Stimulated activated CD8-positive, alpha-beta memory T cell treated with anti-CD3 and anti-CD28 coated beads, Interleukin-12 subunit alpha, Interleukin-12 subunit beta, amount 100 ng/mL, for 4 hours (primary cell): ENCODE measurements around the gene TMCO2.
A peak's percentile ranks its signal among the peaks of the same experiment; 100 is the strongest.

Source experiments
- DNase-seq: peaks from one replicate; pipeline ENCODE4 v3.0.0-alpha.2; 2020; ENCODE audit warnings: low read depth

Gene TMCO2

DNA sequence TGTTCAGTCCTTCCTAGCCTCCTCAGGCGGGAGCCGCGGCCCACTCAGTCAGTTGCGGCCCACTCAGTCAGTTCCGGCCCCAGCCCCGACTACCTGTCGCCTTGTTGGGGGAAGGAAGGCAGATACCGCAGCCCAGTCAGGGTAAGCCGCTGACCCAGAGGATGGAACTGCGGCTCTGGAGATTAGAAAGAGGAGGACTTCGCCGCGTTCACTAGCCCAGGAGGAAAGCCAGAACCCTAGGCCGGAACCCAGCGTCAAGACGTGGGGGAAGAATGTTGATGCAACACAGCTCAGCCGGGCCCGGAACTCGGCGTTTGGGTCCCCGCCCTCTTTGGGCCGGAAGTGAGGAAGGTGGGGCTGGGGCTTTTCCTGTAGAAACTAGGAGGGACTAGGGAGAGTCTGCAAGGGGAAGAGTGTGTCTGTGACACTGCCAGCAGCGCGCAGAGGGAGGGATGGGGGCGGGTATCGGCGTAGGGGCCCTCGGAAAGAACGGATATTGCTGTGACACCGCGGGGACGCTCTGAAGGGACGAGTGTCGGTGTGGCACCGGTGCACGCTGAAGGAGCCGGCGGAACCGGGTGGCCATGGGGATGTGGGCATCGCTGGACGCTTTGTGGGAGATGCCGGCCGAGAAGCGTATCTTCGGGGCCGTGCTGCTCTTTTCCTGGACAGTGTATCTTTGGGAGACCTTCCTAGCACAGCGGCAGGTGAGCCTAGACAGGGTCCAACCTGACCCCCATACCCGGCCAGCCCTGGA lies 10.1 kb downstream of the TMCO2 start, which contains the start of gene ZMPSTE24:
Gene ZMPSTE24, plus strand, starts transcription at position 549 of the 757 bp plus-strand sequence. Its CDS starts 36 bp downstream, at position 585.
- peak; percentile 89 for DNase-seq

DNA sequence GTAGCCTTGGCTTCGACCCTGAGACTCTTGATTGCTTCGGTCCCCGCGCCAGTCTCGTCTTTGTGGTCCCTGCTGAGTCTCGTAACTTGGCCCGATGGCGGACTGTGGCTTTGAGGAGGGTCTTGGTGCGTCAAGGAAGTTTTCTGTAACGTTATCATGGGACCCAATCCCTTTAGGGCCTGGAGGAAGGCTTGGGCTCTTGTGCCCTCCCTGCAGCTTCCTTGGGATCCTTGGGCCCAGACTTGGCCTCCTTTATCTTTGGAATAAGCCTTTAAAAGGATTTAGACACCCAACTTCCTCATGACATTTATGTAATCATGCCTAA lies 10.7 kb downstream of the TMCO2 start:
- no peak for DNase-seq

DNA sequence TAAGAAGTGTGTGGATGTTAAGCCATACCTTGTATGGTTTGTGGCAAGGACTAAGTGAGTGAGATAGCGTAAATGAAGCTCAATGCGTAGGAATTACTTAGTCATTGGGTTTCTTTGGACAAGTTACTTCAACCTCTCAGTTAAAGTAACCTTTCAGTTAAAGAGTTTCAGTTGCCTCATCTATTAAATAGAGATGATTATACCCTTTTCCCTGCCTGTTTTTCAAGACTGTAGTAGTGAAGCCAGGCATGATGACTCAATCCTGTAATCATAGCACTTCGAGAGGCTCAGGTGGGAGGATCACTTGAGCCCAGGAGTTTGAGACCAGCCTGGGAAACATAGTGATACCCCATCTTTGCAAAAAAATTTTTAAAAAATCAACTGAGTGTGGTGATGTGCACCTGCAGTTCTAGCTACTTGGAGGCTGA lies 16.6 kb downstream of the TMCO2 start:
- no peak for DNase-seq

DNA sequence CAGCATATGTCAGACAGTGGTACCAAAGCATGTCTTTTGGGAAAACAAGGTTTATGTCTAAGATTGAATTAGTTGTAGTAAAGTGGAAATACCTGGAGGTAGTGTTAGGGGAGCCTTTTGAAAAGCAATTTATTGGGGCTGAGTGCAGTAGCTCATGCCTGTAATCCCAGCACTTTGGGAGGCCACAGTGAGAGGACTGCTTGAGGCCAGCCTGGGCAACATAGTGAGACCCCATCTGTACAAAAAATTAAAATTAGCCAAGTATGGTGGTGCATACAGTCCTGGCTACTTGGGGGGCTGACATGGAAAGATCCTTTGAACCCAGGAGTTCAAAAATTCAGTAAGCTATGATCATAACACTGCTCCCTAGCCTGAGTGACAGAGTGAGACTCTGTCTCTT lies 17.6 kb downstream of the TMCO2 start:
- DNase-seq: no peak

DNA sequence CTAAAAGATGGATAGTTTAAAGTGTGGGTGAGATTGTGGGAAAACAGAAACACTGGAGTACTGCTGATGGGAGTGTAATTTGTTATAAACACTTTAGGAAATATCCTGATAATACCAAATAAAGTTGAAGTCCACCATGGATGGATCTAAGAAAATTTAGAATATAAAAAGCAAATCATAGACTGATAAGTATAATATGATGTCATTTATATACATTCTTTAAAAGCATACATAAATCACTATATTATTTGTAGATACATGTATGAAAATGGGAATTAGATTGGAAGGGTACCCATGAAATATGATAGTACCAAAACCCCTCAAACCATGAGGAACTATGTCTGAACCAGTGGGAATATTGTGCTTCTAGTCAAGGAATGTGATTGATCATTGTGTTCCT lies 18.2 kb downstream of the TMCO2 start:
- no peak for DNase-seq

DNA sequence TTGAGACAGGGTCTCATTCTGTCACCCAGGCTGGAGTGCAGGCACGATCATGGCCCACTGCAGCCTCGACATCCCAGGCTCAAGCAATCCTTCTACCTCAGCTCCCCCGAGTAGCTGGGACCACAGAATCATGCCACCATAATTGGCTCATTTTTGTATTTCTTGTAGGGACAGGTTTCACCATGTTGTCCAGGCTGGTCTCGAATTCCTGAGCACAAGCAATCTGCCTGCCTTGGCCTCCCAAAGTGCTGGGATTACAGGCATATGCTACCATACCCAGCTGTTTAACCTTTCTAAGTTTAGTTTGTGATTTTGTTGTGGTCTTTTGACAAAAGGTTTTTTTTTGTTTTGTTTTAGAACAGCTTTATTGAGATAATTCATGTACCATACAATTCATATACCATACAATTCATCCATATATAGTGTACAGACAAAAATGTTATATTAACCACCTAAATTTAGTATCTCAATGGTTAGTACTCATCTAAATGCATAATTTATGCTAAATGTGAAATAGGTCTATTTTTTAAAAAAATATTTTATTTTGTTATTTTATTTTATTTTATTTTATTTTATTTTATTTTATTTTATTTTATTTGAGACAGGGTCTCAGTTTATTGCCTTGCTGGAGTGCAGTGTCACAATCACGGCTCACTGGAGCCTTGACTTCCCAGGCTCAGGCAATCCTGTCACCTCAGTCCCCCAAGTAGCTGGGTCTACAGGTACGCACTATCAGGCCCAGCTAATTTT lies 19.2 kb downstream of the TMCO2 start:
- DNase-seq: no peak

DNA sequence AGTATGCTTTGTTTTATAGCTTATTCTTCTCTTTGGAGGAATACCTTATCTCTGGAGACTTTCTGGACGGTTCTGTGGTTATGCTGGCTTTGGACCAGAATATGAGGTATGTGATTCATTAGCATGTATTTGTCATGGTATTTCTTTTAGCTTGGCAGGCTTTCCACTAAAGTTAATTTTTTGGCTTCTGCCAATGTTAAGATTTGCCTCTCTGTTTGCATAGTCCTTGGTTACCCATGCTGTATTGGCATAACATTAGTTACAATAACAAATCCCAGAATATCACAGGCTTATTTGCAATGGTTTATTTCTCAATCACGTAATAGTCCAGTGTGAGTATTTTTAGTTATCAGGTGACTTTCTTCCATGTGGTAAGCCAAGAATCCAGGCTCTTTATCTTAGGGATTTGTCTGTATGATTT lies 20.0 kb downstream of the TMCO2 start:
- no peak for DNase-seq

DNA sequence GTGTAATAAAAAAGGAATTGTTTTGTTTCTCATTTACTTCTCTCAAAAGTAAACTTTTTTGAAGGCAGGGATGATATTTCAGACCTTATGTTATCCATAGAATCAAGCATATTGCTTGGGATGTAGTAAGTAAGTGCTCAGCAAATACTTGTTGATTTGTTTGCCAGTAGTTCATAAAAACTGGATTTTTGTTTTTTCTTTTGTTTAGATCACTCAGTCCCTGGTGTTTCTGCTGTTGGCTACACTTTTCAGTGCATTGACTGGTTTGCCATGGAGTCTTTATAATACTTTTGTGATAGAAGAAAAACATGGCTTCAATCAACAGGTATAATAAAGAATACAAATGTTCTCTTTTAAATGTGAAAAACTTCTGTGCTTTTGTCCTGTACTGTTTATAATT lies 20.5 kb downstream of the TMCO2 start:
- DNase-seq: no peak

DNA sequence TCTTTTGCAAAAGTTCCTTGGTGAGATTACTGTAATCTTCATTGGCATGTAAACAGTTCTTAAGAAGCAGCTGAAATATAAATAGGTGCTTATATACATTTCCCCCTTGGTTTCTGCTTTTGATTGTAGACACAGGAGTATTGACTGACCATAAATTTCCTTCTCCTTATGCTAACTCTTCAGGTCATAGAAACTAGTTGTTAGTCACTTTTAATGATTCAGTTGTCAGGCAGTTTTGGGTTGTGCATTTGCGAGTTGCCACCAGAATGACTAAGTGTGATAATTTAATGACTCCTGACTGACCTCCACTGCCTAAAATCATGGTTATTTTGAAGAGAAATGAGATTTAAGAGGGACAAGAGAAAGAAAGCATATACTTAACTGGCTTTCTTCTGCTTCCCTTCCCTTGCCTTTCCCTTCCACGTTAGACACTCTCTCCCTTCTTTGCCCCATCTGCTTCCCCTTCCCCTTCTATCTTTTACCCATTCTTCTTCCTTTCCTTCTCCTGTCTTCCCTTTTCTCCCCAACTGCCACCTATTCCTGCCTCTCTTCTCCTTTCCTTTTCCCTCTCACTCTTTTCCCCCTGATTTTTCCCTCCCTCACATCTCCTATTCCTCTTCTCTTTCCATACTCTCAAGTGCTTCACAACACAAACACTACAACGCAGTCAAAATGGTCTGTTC lies 22.6 kb downstream of the TMCO2 start:
- DNase-seq: no peak

DNA sequence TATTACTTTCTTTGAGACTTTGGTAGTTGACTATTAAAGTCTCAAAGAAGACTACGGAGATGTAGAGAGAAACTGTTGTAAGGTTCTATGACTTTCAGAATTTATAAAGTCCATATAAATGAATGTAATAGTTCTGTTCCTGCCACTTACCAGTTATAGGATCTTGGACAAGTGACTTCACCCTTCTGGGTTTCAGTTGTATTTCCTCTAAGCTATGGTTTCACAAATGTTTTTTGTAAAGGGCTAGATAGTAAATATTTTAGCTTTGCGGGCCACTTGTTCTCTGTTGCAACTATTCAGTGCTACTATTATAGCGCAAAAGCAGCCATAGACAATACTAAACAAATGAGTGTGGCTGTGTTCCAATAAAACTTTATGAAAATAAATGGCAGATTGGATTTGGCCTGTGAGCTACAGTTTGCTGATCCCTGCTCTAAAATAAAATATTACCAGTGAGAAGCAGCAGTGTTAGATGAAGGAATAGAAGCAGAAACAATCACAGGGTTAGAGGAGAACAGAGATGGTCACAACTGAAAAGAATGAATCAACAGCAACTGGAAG lies 25.0 kb downstream of the TMCO2 start:
- no peak for DNase-seq

DNA sequence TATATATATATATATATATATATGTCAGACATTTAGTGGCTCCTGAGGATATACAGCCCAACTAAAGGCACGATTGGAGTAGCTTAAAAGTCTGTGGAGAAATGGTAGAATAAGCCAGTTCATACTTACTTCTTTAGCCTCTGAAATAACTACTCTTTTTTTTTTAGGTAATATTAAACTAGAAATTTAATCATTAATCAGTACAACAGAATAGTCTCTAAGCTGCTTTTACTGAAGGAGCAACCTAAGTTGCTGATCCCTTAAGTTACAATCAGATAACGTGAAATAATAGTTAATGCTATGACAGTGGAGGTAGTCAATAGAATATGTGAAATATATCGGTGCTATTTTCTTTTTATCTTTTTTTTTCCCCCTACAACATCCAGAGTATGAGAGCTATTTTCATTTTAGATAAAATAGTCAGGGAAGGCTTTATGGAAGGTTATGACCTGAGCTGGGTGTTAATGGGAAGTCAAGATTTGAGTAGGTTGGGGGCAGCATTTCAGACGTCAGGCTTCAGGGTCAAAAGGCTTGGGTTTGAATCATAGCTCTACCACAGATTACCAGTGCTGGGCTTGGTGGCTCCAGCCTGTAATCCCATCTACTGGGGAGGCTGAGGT lies 25.9 kb downstream of the TMCO2 start:
- no peak for DNase-seq

DNA sequence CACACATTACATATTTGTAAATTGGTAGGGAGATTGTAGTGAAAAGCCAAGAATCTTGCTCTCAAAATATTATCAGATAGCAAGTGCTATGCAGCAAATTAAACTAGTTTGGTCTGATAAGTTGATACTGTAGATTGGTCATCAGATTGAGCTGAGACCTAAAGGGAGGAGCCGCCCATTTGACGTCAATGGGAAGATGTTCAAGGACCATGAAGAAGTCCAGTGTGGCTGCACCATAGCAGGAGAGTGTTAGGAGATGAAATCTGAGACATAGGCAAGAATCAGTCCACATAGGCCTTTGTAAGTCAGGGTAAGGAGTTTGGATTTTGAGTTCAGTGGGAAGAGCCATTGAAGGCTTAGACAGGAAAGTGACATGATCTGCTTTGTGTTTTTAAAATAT lies 26.6 kb downstream of the TMCO2 start:
- no peak for DNase-seq

DNA sequence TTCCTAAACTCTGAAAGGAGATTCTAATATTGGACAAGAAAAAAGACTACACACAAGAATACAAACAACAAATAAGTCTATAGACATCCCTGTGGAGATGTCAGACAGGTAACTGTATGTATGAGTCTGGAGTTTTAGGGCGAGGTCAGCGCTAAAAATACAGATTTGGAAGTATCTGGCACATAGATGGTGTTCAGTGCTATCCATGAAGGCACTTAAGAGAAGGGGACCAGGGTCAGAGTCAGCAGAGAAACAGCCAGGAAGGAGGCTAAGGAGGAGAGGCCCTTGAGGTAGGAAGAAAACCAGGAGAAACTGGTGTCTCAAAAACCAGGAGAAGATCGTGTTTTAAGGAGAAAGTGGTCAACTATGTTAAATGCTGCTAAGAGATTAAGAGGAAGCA lies 28.4 kb downstream of the TMCO2 start:
- no peak for DNase-seq

DNA sequence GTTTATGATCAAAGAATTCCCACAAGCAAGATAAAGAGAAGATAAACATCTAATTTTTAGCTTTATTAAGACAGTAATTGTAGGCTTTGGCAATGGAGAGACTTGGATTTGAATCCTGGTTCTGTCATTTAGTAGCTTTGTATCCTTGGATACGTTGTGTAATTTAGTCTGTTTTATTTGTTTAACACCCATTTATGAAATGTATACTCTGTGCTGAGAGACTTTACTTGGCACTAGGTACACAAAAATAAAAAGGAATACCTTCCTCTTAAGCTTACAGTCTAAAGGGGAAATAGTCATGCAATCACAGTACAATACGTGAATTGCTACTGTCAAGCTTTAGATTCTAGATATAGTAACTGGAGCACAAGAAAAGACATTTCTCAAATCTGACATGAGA lies 34.1 kb downstream of the TMCO2 start:
- no peak for DNase-seq

DNA sequence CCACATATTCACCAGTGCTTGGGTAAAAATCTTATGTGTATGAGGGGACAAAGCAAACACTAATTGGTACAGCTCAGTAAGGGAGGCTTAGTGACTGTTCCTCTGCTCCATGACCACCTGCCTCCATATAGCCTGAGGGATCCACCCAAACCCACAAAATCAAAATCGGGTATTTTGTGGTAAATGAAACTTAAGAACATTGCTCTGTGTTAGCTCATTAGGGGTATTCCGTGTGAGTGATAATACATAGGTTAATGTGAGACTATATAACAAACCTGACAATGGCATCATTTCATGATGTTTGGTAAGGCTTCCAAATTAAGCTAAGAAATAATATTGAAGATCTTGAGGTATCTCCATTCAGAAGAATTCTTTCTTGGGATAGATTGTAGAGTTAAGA lies 43.6 kb downstream of the TMCO2 start:
- no peak for DNase-seq

DNA sequence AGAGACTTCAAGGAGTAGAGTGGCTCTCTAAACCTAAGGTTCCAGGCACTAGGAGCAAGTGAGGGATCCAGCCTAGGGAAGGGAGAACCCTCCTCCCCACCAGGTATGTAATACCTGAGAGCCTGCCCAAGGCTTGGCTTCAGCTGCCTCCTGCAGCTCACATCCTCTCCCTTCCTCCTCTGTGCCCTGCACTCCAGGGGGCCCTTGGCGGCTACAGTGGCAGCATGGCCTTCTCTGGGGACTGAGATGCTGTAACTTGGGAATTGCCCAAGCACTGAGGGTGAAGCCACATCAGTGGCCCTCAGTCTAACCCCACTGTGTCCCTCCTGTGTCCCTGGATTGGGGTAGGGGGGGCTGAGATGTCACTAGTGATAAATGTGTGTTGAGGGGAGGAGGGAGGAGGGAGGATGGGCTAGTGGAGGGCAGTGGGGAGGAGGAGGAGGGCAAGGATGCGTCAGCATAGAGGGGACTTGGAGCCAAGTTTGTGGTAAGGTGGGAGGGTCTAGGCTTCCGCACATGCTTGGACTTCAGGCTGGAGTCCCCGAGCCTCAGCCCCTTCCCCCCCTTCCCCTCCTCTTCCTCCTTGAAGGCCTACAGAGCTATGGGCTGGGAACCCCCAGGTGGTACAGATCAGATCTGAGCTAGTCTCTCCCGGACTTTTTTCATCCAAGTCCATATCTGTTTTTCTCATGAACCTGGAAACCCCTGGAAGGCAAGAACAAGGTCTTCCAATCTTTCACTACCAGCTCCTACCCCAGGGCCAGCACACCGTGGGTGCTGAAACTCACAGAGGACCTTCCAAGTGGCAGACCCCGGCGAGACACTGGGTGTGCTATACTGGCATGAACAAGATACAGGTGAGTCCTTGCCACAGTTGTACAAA lies 51.9 kb downstream of the TMCO2 start:
- no peak for DNase-seq

DNA sequence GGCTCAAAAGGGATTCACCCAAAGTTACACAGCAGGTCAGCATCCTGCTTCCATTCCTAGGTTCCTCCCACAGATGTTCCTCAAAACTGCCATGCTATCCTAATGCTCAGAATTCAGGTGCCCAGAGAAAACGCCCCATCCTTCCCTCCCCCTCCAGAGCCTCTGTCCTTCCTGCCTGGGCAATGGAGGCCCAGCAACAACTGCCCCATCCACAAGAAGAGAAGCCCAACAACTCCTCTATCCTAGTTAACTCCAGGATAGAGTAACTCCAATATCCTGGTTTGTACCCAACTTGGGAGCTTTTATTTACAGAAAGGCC lies 52.5 kb downstream of the TMCO2 start:
- no peak for DNase-seq

DNA sequence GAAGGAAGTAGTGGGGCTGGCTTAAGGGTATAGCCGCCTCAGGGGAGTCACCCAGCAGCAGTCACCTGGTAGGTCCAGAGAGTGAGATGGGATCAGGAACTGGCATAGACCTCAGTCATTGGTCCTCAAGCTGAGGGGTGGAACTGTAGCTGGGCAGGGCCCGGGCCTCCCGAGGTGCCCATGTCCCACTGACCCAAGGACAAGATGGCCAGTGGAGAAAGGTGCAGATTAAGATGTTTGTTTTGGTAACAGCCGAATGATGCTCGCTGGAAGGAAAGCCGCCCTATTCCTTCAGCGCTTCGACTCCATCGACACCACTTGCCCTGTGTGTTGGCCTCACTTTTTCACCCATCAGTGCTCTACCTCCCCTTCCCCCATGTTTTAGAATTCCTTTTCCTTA lies 52.9 kb downstream of the TMCO2 start:
- no peak for DNase-seq

DNA sequence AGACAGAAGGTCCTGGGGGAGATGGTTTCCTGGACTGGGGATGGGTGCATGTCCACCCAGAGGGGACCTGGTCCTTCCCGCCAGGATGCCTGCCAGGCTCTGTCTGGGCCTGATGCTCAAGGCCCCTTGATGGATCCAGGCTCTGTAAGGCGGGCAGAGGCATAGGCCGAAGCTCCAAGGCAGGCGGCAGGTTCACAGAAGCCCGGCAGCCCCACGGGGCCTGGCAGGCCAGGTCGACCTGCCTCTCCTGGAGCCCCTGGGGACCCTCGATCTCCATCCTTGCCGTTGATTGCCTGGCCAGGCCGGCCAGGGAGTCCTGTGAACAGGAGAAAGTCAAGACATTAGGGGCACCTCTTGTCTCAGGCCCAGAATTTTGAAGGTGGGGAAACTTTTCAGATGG lies 53.3 kb downstream of the TMCO2 start:
- no peak for DNase-seq
